Gastroesophageal sphincter (tissue), 4 donors: ENCODE measurements around the gene TGFBR3. TPM values are rescaled to one million over a fixed set of nuclear protein-coding genes. Genes with fewer than 3 reads are reported as not detected.

ENCODE experiments used
- ATAC-seq: fragments of 150-250 bp; one replicate; pipeline ENCODE4 v1.9.1; 2016; ENCODE audit warnings: mild to moderate bottlenecking, moderate library complexity
- H3K27ac ChIP-seq, 4 donors: fragments of 200-600 bp; sonication (generic) in 3 of 4; 1 replicate in 3 of 4; 2 replicates in 1 of 4; pipeline ENCODE4 v1.5.1; 2016 to 2019
- H3K27me3 ChIP-seq: fragments of 200-600 bp; sonication (generic); one replicate; pipeline ENCODE4 v1.5.1; 2019
- H3K36me3 ChIP-seq, 2 donors: fragments of 200-600 bp; sonication (generic); one replicate each; pipeline ENCODE4 v1.5.1; 2019; ENCODE audit warnings: control low read depth in 1 of 2
- H3K4me1 ChIP-seq, 3 donors: fragments of 200-600 bp; sonication (generic); 1 replicate in 2 of 3; 2 replicates in 1 of 3; pipeline ENCODE4 v1.5.1; 2016 to 2019; ENCODE audit warnings: control low read depth in 2 of 3
- H3K4me3 ChIP-seq, 2 donors: fragments of 200-600 bp; sonication (generic); one replicate each; pipeline ENCODE4 v1.5.1; 2019; ENCODE audit warnings: mild to moderate bottlenecking in 1 of 2, moderate library complexity in 1 of 2
- H3K9me3 ChIP-seq, 3 donors: fragments of 200-600 bp; sonication (generic); one replicate each; pipeline ENCODE4 v1.5.1; 2017 to 2019; ENCODE audit warnings: control low read depth in 2 of 3
- EP300 ChIP-seq: sonication (generic); formaldehyde crosslinking; IDR thresholded peaks from one replicate; pipeline ENCODE4 v1.6.1; 2017; ENCODE audit warnings: antibody characterized with exemption, mild to moderate bottlenecking
- POLR2A ChIP-seq, 2 donors: fragments of 450-650 bp; IDR thresholded peaks; one replicate each; pipeline ENCODE4 v1.6.1; 2017; ENCODE audit warnings: antibody characterized with exemption in 2 of 2, mild to moderate bottlenecking in 2 of 2, moderate library complexity in 1 of 2
- POLR2AphosphoS5 ChIP-seq: sonication (generic); formaldehyde crosslinking; IDR thresholded peaks from one replicate; pipeline ENCODE4 v1.6.1; 2017; ENCODE audit warnings: antibody characterized with exemption
- WGBS, 2 donors: methylation state at CpG; one replicate each; pipeline ENCODE4 v1.1.5; 2018; ENCODE audit warnings: low coverage in 1 of 2; 5-methylcytosine and 5-hydroxymethylcytosine counted together
- total RNA-seq, 4 donors: library from RNA; depleted of rRNA; stranded (reverse); fragments of >200 nt; gene quantifications; one replicate each; pipeline ENCODE4 v1.1.0, GENCODE V29; 2016
- TF ChIP-seq, protein P1 (sequence below), 4 experiments: fragments of 200-600 bp in 2 of 4; fragments of 450-650 bp in 2 of 4; sonication (generic) in 1 of 4; IDR thresholded peaks; one replicate each; pipeline ENCODE4 v1.5.1; 2017 to 2019; ENCODE audit warnings: antibody characterized with exemption in 4 of 4, mild to moderate bottlenecking in 2 of 4, moderate library complexity in 2 of 4

The TGFBR3 gene
- total RNA-seq, 4 donors from 2014 or later = 176 to 315 (median 248) TPM

DNA sequence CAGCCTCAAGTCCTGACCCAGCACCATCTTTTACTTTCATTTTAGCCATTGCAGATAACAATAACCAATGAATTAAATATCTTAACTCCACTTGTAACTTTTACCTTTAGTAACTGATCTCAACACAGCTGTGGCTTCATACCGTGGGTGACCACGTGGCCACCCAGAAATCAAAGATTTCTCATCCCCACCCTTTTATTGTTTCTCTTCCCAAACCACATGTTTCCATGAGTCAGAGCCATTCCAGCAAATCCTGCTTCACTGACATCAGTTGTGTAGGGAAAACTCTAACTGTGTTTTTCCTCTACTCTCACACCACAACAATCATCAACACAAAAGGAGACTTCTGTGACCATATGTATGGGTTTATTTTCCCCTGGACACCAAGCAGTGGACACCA is 38.2 kb upstream of the TGFBR3 start:
- no peaks in the 10 kb centered on the region for H3K27me3 ChIP-seq
- WGBS, 2 donors = 44 to 83% methylated on average over 2 of the region's 2 CpGs
- ATAC-seq = peak; percentile 34

DNA sequence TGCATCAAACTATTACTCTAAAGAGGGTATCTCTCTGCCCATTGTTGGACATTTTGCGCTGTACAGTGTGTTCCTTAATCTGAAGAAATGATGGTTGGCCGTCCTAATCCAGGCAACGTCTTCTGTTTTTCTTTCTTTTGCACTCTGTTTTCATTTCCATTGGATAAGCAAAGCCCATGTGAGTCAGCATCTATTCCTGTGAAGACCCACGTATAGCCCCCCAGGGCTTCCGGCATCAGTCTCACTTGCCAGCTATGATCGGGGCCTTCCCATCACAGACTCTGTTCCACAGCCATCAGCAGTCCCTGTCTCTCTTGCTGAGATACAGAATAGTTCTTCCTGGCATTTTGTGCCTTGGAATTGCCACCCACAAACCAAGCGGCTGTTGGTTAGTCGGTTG is 34.0 kb upstream of the TGFBR3 start:
- Histone ChIP-seq H3K36me3 (no peaks in the 10 kb centered on the region), H3K4me3 (no peak overlapping the region), H3K9me3 (no peaks in the 10 kb centered on the region), H3K27ac (no peak overlapping the region), H3K27me3 (no peaks in the 10 kb centered on the region), H3K4me1 (no peaks in the 10 kb centered on the region)
- ATAC-seq = no peak
- 95 to 98% methylated on average over 7 to 8 of the region's 8 CpGs for WGBS, 2 donors
- TF ChIP-seq POLR2AphosphoS5 = no peak
- TF ChIP-seq, protein P1, sequence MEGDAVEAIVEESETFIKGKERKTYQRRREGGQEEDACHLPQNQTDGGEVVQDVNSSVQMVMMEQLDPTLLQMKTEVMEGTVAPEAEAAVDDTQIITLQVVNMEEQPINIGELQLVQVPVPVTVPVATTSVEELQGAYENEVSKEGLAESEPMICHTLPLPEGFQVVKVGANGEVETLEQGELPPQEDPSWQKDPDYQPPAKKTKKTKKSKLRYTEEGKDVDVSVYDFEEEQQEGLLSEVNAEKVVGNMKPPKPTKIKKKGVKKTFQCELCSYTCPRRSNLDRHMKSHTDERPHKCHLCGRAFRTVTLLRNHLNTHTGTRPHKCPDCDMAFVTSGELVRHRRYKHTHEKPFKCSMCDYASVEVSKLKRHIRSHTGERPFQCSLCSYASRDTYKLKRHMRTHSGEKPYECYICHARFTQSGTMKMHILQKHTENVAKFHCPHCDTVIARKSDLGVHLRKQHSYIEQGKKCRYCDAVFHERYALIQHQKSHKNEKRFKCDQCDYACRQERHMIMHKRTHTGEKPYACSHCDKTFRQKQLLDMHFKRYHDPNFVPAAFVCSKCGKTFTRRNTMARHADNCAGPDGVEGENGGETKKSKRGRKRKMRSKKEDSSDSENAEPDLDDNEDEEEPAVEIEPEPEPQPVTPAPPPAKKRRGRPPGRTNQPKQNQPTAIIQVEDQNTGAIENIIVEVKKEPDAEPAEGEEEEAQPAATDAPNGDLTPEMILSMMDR (IDR thresholded peaks at IDR 0.05) = no peak
- TF ChIP-seq POLR2A (IDR thresholded peaks at IDR 0.05) = no peak
- no peak for TF ChIP-seq EP300

More for the DNA sequence above, 38.2 kb upstream of the TGFBR3 start:
- H3K27ac ChIP-seq = no peak overlapping the region
- TF ChIP-seq POLR2AphosphoS5 (no peak), POLR2A (IDR thresholded peaks at IDR 0.05) (no peak), EP300 (no peak)
- TF ChIP-seq, protein P1 (IDR thresholded peaks at IDR 0.05) = no peak
- no peaks in the 10 kb centered on the region for H3K36me3 ChIP-seq
- peaks cover 0 to 1% (median 0%) of the 10 kb centered on the region in 3 donors for H3K4me1 ChIP-seq
- H3K9me3 ChIP-seq = no peaks in the 10 kb centered on the region
- no peak overlapping the region for H3K4me3 ChIP-seq

DNA sequence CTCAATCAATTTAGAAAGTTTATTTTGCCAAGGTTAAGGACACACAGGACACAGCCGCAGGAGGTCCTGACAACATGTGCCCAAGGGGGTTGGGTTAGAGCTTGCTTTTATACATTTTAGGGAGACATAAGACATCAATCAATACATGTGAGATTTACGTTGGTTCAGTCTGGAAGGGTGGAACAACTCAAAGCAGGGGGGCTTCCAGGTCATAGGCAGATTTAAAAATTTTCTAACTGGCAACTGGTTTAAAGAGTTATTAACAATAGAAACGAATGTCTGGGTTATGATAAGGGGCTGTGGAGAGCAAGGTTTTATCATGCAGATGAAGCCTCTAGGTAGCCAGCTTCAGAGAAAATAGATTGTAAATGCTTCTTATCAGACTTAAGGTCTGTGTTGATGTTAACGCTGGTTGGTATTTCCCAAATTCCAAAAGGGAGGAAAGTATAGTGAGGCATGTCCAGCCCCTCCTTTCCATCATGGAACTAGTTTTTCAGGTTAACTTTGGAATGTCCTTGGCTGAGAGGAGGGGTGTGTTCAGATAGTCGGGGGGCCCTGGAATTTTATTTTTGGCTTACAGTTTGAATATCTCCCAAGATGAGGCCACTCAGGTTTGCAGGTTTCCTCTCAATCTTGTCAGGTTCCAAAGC is 31.0 kb upstream of the TGFBR3 start:
- no peak for ATAC-seq
- no peaks in the 10 kb centered on the region for H3K4me1 ChIP-seq
- no peaks in the 10 kb centered on the region for H3K9me3 ChIP-seq
- H3K27ac ChIP-seq = no peak overlapping the region
- no peak overlapping the region for H3K4me3 ChIP-seq
- WGBS, 2 donors = 53 to 78% methylated on average over 4 to 5 of the region's 5 CpGs
- TF ChIP-seq EP300 (no peak), POLR2AphosphoS5 (no peak), POLR2A (IDR thresholded peaks at IDR 0.05) (no peak)
- TF ChIP-seq, protein P1 (IDR thresholded peaks at IDR 0.05) = no peak
- H3K27me3 ChIP-seq = no peaks in the 10 kb centered on the region
- H3K36me3 ChIP-seq = no peaks in the 10 kb centered on the region

DNA sequence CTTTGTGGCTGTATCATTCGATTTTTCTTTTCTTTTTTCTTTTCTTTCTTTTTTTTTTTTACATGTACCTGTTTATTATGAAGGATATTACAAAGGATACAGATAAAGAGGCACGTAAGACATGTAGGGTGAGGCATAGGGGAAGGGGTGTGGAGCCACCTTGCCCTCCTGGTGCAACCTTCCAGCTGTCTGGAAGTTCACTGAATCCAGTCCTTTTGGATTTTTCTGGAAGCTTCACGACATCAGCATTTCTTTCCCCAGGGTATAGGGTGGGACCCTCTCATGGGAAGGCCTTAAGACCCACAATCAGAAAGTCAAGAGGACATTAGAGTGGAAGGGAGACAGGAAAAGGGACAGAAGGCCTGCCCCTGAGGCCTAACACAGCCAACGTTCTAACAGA is 30.1 kb upstream of the TGFBR3 start:
- Histone ChIP-seq H3K4me1 (no peaks in the 10 kb centered on the region), H3K27me3 (no peaks in the 10 kb centered on the region), H3K9me3 (no peaks in the 10 kb centered on the region), H3K27ac (no peak overlapping the region), H3K36me3 (no peaks in the 10 kb centered on the region), H3K4me3 (no peak overlapping the region)
- 60 to 76% methylated on average over 2 to 3 of the region's 4 CpGs for WGBS, 2 donors
- ATAC-seq = no peak
- TF ChIP-seq EP300 (no peak), POLR2AphosphoS5 (no peak), POLR2A (IDR thresholded peaks at IDR 0.05) (no peak)
- TF ChIP-seq, protein P1 (IDR thresholded peaks at IDR 0.05) = no peak

DNA sequence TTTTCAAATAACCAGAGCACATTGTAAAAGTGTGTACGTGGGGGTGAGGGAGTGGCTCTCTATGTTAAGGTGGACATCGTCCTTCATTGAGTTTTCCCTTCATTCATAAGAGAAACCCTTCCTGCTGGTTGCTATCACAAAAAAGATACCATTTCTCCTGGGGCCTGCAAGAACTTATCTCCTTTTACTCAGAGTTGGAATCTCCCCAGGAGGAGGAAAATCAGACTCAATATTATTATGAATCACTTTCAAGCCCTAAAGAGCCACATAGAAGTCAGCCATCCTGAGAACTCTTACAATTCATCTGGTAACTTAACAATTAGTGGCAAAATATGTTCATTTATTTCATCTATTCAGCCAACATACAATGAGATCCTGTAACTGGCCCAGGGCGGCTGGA is 27.1 kb upstream of the TGFBR3 start:
- no peaks in the 10 kb centered on the region for H3K36me3 ChIP-seq
- no peaks in the 10 kb centered on the region for H3K27me3 ChIP-seq
- no peak for TF ChIP-seq POLR2AphosphoS5
- TF ChIP-seq EP300 = no peak
- TF ChIP-seq POLR2A (IDR thresholded peaks at IDR 0.05) = no peak
- TF ChIP-seq, protein P1 (IDR thresholded peaks at IDR 0.05) = no peak
- H3K4me1 ChIP-seq = no peaks in the 10 kb centered on the region
- no peak for ATAC-seq
- no peaks in the 10 kb centered on the region for H3K9me3 ChIP-seq
- no peak overlapping the region for H3K4me3 ChIP-seq
- WGBS, 2 donors = 73 to 80% methylated on average over 3 of the region's 3 CpGs
- H3K27ac ChIP-seq = no peak overlapping the region
